Muscle layer of duodenum (tissue), 2 donors: Measurements from ENCODE around the gene USF2.
A peak's percentile ranks its signal among the peaks of the same experiment; 100 is the strongest.

ENCODE experiments used
- H3K27ac ChIP-seq: one replicate; pipeline ENCODE4 v1.7.0; 2013; ENCODE audit warnings: mild to moderate bottlenecking, low read length
- H3K27me3 ChIP-seq: one replicate; pipeline ENCODE4 v1.7.0; 2013; ENCODE audit warnings: low read depth, mild to moderate bottlenecking, control low read depth, low read length
- H3K36me3 ChIP-seq, 2 donors: one replicate each; pipeline ENCODE4 v1.7.0; 2013; ENCODE audit warnings: low read length in 2 of 2, control low read depth in 1 of 2, mild to moderate bottlenecking in 1 of 2; ENCODE audit not compliant: insufficient read depth in 2 of 2, control insufficient read depth in 1 of 2
- H3K4me1 ChIP-seq, 2 donors: one replicate each; pipeline ENCODE4 v1.7.0; 2013; ENCODE audit warnings: low read length in 2 of 2, mild to moderate bottlenecking in 2 of 2, control low read depth in 1 of 2, moderate library complexity in 1 of 2; ENCODE audit not compliant: insufficient read depth in 2 of 2, control insufficient read depth in 1 of 2
- H3K4me3 ChIP-seq, 2 donors: one replicate each; pipeline ENCODE4 v1.7.0; 2013; ENCODE audit warnings: low read length in 2 of 2, low read depth in 1 of 2, mild to moderate bottlenecking in 1 of 2
- H3K9me3 ChIP-seq, 2 donors: one replicate each; pipeline ENCODE4 v1.7.0; 2013; ENCODE audit warnings: low read length in 2 of 2, control low read depth in 1 of 2, mild to moderate bottlenecking in 1 of 2; ENCODE audit not compliant: control insufficient read depth in 1 of 2
- donor health status: healthy.

The USF2 gene

GRCh38 chr19:35260694-35261304, 8.0 kb upstream of the USF2 start:
- Histone ChIP-seq H3K27me3 (no peaks in the 10 kb centered on the region), H3K9me3 (no peaks in the 10 kb centered on the region), H3K4me3 (no peak overlapping the region), H3K36me3 (no peaks in the 10 kb centered on the region), H3K4me1 (peaks cover 0 to 3% of the 10 kb centered on the region in 2 donors), H3K27ac (no peak overlapping the region)

GRCh38 chr19:35261356-35262100, 7.2 kb upstream of the USF2 start:
- Histone ChIP-seq H3K36me3 (no peaks in the 10 kb centered on the region), H3K27ac (no peak overlapping the region), H3K27me3 (no peaks in the 10 kb centered on the region), H3K9me3 (no peaks in the 10 kb centered on the region), H3K4me3 (no peak overlapping the region), H3K4me1 (peaks cover 0 to 9% of the 10 kb centered on the region in 2 donors)

GRCh38 chr19:35262101-35262761, 6.5 kb upstream of the USF2 start:
- no peaks in the 10 kb centered on the region for H3K36me3 ChIP-seq
- no peak overlapping the region for H3K27ac ChIP-seq

DNA sequence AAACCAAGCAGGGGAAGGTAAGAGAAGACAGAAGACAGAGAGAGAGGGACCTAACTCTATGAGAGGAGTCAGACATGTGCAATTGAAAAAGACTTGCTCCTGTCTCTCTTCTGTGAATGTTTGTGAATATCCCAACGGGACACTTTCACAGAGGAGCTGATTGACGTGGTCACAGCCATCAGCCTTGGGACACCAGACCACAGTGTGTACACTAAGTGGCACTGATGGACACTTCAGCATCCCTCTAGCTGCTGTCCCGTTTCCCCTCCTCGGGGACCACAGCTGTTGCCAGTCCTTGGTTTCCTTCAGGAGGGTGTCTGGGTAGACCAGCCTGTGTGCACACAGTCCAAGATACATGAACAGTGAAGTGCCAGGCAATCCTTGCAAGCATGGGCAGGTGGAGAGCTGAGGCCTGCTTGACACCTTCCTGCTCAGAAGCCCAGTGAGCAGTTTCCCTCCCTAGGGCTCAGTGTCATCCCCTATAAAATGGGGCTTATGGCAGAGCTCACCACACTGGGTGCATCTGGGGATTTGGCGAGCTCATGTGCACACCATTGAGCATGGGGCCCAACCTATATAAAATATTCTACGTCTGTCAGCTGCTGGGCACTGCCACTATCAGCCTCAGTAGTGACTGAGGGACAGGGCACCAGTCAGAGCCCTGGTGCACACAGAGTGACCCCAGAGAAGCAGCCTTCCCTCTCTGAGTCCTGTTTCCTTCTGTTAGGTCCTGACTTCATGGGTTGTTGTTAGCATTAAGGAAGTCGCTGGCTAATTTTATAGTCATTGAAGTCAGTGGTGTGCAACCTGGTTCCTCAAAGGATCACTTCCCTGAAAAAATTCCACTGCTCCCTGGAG, 4.3 kb upstream of the USF2 start:
- H3K36me3 ChIP-seq: no peaks in the 10 kb centered on the region
- H3K9me3 ChIP-seq: no peaks in the 10 kb centered on the region
- H3K4me1 ChIP-seq: peaks cover 2 to 14% of the 10 kb centered on the region in 2 donors
- H3K4me3 ChIP-seq: no peak overlapping the region
- H3K27ac ChIP-seq: no peak overlapping the region
- H3K27me3 ChIP-seq: no peaks in the 10 kb centered on the region

More at GRCh38 chr19:35262101-35262761, 6.5 kb upstream of the USF2 start:
- H3K9me3 ChIP-seq: no peaks in the 10 kb centered on the region
- peaks cover 2 to 14% of the 10 kb centered on the region in 2 donors for H3K4me1 ChIP-seq
- no peak overlapping the region for H3K4me3 ChIP-seq
- no peaks in the 10 kb centered on the region for H3K27me3 ChIP-seq

- Histone ChIP-seq H3K27ac (no peak overlapping the region), H3K36me3 (peaks cover 0 to under 1% of the 10 kb centered on the region in 2 donors), H3K4me1 (peaks cover 2 to 22% of the 10 kb centered on the region in 2 donors), H3K27me3 (no peaks in the 10 kb centered on the region), H3K4me3 (no peak overlapping the region), H3K9me3 (no peaks in the 10 kb centered on the region)
These were observed 3.4 kb upstream of the USF2 start for GRCh38 chr19:35265126-35265899.

DNA sequence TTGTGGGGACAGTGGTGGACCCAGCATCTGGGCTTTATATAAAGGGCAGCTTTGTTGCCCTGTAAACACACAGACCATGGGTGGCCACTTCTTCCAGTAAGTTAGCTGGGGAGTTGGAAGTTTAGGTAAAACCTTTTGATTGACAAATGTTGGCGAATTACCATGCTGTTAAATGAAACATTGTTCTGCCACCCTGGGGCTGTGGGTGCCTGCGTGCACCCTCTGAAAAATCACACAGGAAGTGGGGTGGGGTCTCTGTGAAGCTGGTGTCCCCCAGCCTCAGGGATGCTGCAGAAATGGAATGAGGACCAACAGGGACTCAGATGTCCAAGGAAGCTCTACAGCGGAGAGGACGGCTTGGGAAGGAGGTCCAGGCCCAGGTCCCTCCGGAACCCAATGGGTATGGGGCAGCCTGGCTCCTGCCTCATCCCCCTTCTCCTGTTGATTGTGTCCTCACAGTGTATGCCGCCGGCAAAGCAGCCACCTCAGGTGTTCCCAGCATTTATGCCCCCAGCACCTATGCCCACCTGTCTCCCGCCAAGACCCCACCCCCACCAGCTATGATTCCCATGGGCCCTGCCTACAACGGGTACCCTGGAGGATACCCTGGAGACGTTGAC, 2.8 kb upstream of the USF2 start:
- Histone ChIP-seq H3K36me3 (peaks cover 4 to 8% of the 10 kb centered on the region in 2 donors), H3K27me3 (no peaks in the 10 kb centered on the region), H3K4me1 (peaks cover 2 to 25% of the 10 kb centered on the region in 2 donors), H3K27ac (no peak overlapping the region), H3K4me3 (no peak overlapping the region), H3K9me3 (no peaks in the 10 kb centered on the region)

GRCh38 chr19:35266520-35267352, 2.0 kb upstream of the USF2 start:
- peak overlapping the region; percentile 91 for H3K27ac ChIP-seq
- H3K9me3 ChIP-seq: no peaks in the 10 kb centered on the region
- no peaks in the 10 kb centered on the region for H3K27me3 ChIP-seq
- H3K4me3 ChIP-seq: peak overlapping the region; percentile 72 to 76
- H3K4me1 ChIP-seq: peaks cover 2 to 25% of the 10 kb centered on the region in 2 donors
- peaks cover 11 to 15% of the 10 kb centered on the region in 2 donors for H3K36me3 ChIP-seq

GRCh38 chr19:35267353-35267817, 1.4 kb upstream of the USF2 start:
- H3K27ac ChIP-seq: peak overlapping the region; percentile 91
- H3K4me1 ChIP-seq: peaks cover 2 to 25% of the 10 kb centered on the region in 2 donors
- H3K27me3 ChIP-seq: no peaks in the 10 kb centered on the region
- H3K4me3 ChIP-seq: peak overlapping the region; percentile 72 to 76
- no peaks in the 10 kb centered on the region for H3K9me3 ChIP-seq
- peaks cover 11 to 21% of the 10 kb centered on the region in 2 donors for H3K36me3 ChIP-seq

DNA sequence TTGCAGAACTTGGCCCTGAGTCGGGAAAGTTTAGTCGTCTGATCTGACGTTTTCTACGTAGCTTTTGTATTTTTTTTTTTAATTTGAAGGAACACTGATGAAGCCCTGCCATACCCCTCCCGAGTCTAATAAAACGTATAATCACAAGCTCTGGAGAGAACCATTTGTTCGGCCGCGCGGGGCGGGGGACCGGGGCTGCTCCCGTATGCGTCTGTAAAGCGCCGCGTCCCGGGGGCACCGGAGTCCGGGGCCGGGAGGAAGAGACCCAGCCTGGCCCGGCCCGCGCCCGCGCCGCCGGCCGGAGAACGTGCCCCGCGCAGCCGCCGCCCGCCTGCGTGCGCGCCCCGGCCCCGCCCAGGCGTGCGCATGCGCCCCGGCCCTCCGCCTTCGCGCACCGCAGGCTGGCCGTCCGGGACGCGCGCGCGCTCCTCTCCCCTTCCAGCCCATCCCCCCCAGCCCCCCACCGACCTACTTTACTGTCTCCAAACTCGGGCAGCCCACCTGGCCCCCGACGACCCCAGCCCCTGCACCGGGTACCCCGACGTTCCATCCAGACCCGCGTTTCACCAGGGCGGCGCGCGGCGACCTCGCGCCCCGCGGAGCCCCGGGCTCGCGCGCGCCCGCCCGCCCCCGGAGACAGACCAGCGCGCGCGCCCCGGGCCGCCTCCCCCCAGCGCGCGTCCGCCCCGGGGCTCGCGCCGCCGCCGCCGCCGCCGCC, 785 bp upstream of the USF2 start:
- H3K36me3 ChIP-seq: peaks cover 11 to 27% of the 10 kb centered on the region in 2 donors
- H3K9me3 ChIP-seq: no peaks in the 10 kb centered on the region
- peak overlapping the region; percentile 72 to 76 for H3K4me3 ChIP-seq
- H3K27me3 ChIP-seq: no peaks in the 10 kb centered on the region
- H3K27ac ChIP-seq: peak overlapping the region; percentile 91
- H3K4me1 ChIP-seq: peaks cover 2 to 25% of the 10 kb centered on the region in 2 donors
